ENCODE measurements around the gene VEZT.

Gene VEZT

DNA sequence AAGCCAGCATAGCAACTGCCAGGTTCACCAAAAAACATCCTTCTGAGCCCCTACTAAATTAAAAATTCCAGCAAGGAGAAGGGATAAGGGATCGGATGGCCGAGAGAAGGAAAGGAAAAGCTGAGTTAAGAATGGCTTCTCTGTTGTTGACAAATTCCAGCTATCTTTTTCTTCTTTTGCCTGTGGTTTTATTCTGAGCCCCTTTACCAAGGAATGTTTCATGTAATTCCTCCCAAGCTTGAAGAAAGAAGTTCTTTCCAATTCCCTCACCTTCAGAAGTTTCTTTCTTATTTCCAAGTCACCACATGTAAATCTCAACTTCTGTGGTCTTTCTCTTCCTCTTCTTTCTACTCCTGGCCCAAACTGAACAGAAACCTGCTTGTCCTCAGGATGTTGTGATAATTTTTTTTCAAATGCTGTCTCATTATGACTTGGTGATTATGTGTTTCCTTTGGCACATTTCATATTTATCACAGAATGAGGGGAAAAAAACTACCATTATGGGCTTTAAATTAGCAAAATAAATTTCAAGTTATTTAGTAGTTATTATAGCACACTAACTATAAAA lies 40.3 kb upstream of the VEZT start:
- H3K4me2 ChIP-seq (ENCODE audit: low read length): no peak overlapping the region
- WGBS (ENCODE audit: extremely low coverage, insufficient coverage, low lambda C conversion rate): no CpG with 5 or more reads among the region's 2 CpGs
- H3K56ac ChIP-seq (ENCODE audit: low read length): no peak overlapping the region
- no peak overlapping the region for H2AK5ac ChIP-seq (ENCODE audit: low read length)
- no peak for DNase-seq
- no peaks in the 10 kb centered on the region for H3K4me1 ChIP-seq (ENCODE audit: control insufficient read depth, low read depth, low read length)
- H3K4ac ChIP-seq (ENCODE audit: low read depth, low read length): no peak overlapping the region
- H3K23ac ChIP-seq (ENCODE audit: low read length): no peak overlapping the region
- H4K5ac ChIP-seq (ENCODE audit: low read length): no peak overlapping the region
- H3K9ac ChIP-seq (ENCODE audit: low read length): no peak overlapping the region
- H3K36me3 ChIP-seq (ENCODE audit: control insufficient read depth, insufficient read depth, low read length): no peaks in the 10 kb centered on the region
- no peaks in the 10 kb centered on the region for H3K27me3 ChIP-seq (ENCODE audit: insufficient read depth, low read length, poor library complexity)
- H2BK120ac ChIP-seq (ENCODE audit: low read depth, low read length): no peak overlapping the region
- H3K18ac ChIP-seq (ENCODE audit: low read length): no peak overlapping the region
- no peak overlapping the region for H3K27ac ChIP-seq (ENCODE audit: low read depth, low read length)
- no peak overlapping the region for H2BK5ac ChIP-seq (ENCODE audit: low read length)
- peaks cover 8% of the 10 kb centered on the region for H3K79me1 ChIP-seq (ENCODE audit: low read length)
- H2BK15ac ChIP-seq (replicated peaks; ENCODE audit: low read depth): no peak overlapping the region
- no peaks in the 10 kb centered on the region for H3K79me2 ChIP-seq (ENCODE audit: control insufficient read depth, insufficient read depth, low read length)
- H3K4me3 ChIP-seq (ENCODE audit: low read length): no peak overlapping the region
- no peak overlapping the region for H4K8ac ChIP-seq (ENCODE audit: low read depth, low read length)

DNA sequence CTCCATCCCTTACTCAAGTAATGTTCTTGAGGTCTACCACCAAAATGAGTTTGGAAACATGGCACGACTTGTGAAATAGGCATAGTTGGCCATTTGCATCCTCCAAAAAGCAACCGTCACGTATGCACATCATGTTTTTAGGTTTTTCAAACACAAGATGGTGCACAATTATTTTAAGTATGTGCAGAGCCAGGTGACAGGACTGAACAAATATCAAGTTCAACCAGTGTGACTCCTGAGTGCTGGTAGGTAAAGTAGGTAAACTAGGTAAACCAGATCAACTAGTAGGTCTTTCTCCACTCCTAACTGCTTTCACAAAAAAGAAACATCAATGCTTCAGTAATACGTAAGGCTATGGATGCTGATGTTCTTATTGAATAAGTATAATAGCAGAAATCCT lies 39.5 kb upstream of the VEZT start:
- Histone ChIP-seq H2BK5ac (ENCODE audit: low read length) (no peak overlapping the region), H3K4me1 (ENCODE audit: control insufficient read depth, low read depth, low read length) (no peaks in the 10 kb centered on the region), H3K23ac (ENCODE audit: low read length) (peak overlapping the region; percentile 15), H2AK5ac (ENCODE audit: low read length) (no peak overlapping the region), H3K4me3 (ENCODE audit: low read length) (no peak overlapping the region), H2BK15ac (replicated peaks; ENCODE audit: low read depth) (no peak overlapping the region), H3K36me3 (ENCODE audit: control insufficient read depth, insufficient read depth, low read length) (no peaks in the 10 kb centered on the region), H3K79me1 (ENCODE audit: low read length) (peaks cover 8% of the 10 kb centered on the region), H3K4ac (ENCODE audit: low read depth, low read length) (no peak overlapping the region), H3K4me2 (ENCODE audit: low read length) (no peak overlapping the region), H3K27ac (ENCODE audit: low read depth, low read length) (no peak overlapping the region), H4K5ac (ENCODE audit: low read length) (no peak overlapping the region), H3K18ac (ENCODE audit: low read length) (no peak overlapping the region), H3K9ac (ENCODE audit: low read length) (no peak overlapping the region), H3K27me3 (ENCODE audit: insufficient read depth, low read length, poor library complexity) (no peaks in the 10 kb centered on the region), H2BK120ac (ENCODE audit: low read depth, low read length) (no peak overlapping the region), H3K56ac (ENCODE audit: low read length) (no peak overlapping the region), H4K8ac (ENCODE audit: low read depth, low read length) (no peak overlapping the region), H3K79me2 (ENCODE audit: control insufficient read depth, insufficient read depth, low read length) (no peaks in the 10 kb centered on the region)
- DNase-seq: no peak
- WGBS (ENCODE audit: extremely low coverage, insufficient coverage, low lambda C conversion rate): no CpG with 5 or more reads among the region's 4 CpGs

GRCh38 chr12:95179011-95179410 lies 38.6 kb upstream of the VEZT start:
- Histone ChIP-seq H4K8ac (ENCODE audit: low read depth, low read length) (no peak overlapping the region), H3K27ac (ENCODE audit: low read depth, low read length) (no peak overlapping the region), H3K4me2 (ENCODE audit: low read length) (no peak overlapping the region)

DNA sequence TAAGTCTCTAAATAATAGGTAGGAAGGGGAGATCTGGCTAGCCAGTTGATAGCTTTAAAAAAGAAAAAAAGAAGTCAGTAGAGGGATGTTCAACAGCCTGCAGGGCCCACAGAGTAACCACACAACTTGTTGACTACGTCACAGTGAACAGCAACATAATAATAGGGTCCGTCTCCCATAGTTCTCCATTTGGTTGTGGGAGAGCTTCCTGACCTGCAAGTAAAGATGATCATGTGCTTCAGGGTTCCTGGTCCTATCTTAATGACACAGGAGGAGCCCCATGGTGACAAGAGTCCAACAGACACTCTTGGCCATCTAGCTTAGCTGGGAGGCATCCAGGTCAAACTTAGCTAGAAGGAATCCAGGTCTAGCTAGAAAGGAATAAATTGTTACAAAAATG lies 36.5 kb upstream of the VEZT start:
- Histone ChIP-seq H3K4me1 (ENCODE audit: control insufficient read depth, low read depth, low read length) (no peaks in the 10 kb centered on the region), H2AK5ac (ENCODE audit: low read length) (no peak overlapping the region), H3K4me3 (ENCODE audit: low read length) (no peak overlapping the region), H3K9ac (ENCODE audit: low read length) (no peak overlapping the region), H3K79me1 (ENCODE audit: low read length) (peaks cover 10% of the 10 kb centered on the region), H3K27me3 (ENCODE audit: insufficient read depth, low read length, poor library complexity) (no peaks in the 10 kb centered on the region), H3K56ac (ENCODE audit: low read length) (no peak overlapping the region), H3K27ac (ENCODE audit: low read depth, low read length) (no peak overlapping the region), H4K5ac (ENCODE audit: low read length) (no peak overlapping the region), H2BK120ac (ENCODE audit: low read depth, low read length) (no peak overlapping the region), H2BK5ac (ENCODE audit: low read length) (no peak overlapping the region), H4K8ac (ENCODE audit: low read depth, low read length) (no peak overlapping the region), H3K36me3 (ENCODE audit: control insufficient read depth, insufficient read depth, low read length) (no peaks in the 10 kb centered on the region), H3K23ac (ENCODE audit: low read length) (no peak overlapping the region), H3K79me2 (ENCODE audit: control insufficient read depth, insufficient read depth, low read length) (no peaks in the 10 kb centered on the region), H3K18ac (ENCODE audit: low read length) (no peak overlapping the region), H3K4me2 (ENCODE audit: low read length) (no peak overlapping the region), H2BK15ac (replicated peaks; ENCODE audit: low read depth) (no peak overlapping the region), H3K4ac (ENCODE audit: low read depth, low read length) (no peak overlapping the region)
- DNase-seq: no peak
- WGBS (ENCODE audit: extremely low coverage, insufficient coverage, low lambda C conversion rate): no CpG with 5 or more reads among the region's 2 CpGs

More at GRCh38 chr12:95179011-95179410, 38.6 kb upstream of the VEZT start:
- no peaks in the 10 kb centered on the region for H3K4me1 ChIP-seq (ENCODE audit: control insufficient read depth, low read depth, low read length)
- no peak overlapping the region for H3K4ac ChIP-seq (ENCODE audit: low read depth, low read length)
- H2BK5ac ChIP-seq (ENCODE audit: low read length): no peak overlapping the region
- H3K36me3 ChIP-seq (ENCODE audit: control insufficient read depth, insufficient read depth, low read length): no peaks in the 10 kb centered on the region
- no peak overlapping the region for H2BK15ac ChIP-seq (replicated peaks; ENCODE audit: low read depth)
- no peak overlapping the region for H2BK120ac ChIP-seq (ENCODE audit: low read depth, low read length)
- H3K23ac ChIP-seq (ENCODE audit: low read length): no peak overlapping the region
- no peak overlapping the region for H3K9ac ChIP-seq (ENCODE audit: low read length)
- no peak overlapping the region for H3K4me3 ChIP-seq (ENCODE audit: low read length)
- no peak overlapping the region for H2AK5ac ChIP-seq (ENCODE audit: low read length)
- peak overlapping the region; percentile 75 for H3K18ac ChIP-seq (ENCODE audit: low read length)
- no CpG with 5 or more reads among the region's 5 CpGs for WGBS (ENCODE audit: extremely low coverage, insufficient coverage, low lambda C conversion rate)
- DNase-seq: peak; percentile 63
- H4K5ac ChIP-seq (ENCODE audit: low read length): no peak overlapping the region
- no peaks in the 10 kb centered on the region for H3K27me3 ChIP-seq (ENCODE audit: insufficient read depth, low read length, poor library complexity)
- H3K79me1 ChIP-seq (ENCODE audit: low read length): peaks cover 10% of the 10 kb centered on the region
- no peak overlapping the region for H3K56ac ChIP-seq (ENCODE audit: low read length)
- no peaks in the 10 kb centered on the region for H3K79me2 ChIP-seq (ENCODE audit: control insufficient read depth, insufficient read depth, low read length)

DNA sequence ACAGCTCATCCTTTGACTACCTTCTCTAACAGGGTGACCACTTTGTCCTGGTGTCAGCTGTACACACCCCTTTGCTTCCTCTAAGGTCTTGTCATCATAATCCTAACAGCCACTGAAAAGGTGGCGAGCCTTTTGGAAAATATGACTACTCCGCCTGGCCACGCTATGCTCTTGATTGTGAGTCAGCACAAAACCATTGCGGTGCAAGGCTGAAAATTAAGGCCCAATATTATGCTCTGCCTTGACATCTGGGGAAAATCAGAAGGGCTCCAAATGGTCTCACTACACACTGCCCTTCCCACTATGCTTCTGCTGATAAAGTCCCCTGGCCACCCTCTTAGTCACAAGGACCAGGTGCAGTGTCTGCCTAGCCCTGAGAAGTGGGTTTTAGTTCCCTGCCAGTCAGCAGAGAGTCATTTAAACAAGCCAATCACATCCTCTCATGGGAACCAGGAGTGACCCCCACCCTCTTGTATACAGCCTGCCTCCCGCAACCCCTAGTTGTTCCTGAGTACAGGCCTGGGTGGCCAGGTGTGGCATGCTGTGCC lies 34.7 kb upstream of the VEZT start:
- H3K4me3 ChIP-seq (ENCODE audit: low read length): no peak overlapping the region
- H3K4ac ChIP-seq (ENCODE audit: low read depth, low read length): no peak overlapping the region
- H3K23ac ChIP-seq (ENCODE audit: low read length): no peak overlapping the region
- no peak overlapping the region for H4K8ac ChIP-seq (ENCODE audit: low read depth, low read length)
- H3K36me3 ChIP-seq (ENCODE audit: control insufficient read depth, insufficient read depth, low read length): no peaks in the 10 kb centered on the region
- WGBS (ENCODE audit: extremely low coverage, insufficient coverage, low lambda C conversion rate): no CpG with 5 or more reads among the region's 5 CpGs
- no peak overlapping the region for H2AK5ac ChIP-seq (ENCODE audit: low read length)
- H3K9ac ChIP-seq (ENCODE audit: low read length): no peak overlapping the region
- no peak overlapping the region for H3K4me2 ChIP-seq (ENCODE audit: low read length)
- no peak overlapping the region for H2BK120ac ChIP-seq (ENCODE audit: low read depth, low read length)
- no peaks in the 10 kb centered on the region for H3K4me1 ChIP-seq (ENCODE audit: control insufficient read depth, low read depth, low read length)
- no peak overlapping the region for H2BK15ac ChIP-seq (replicated peaks; ENCODE audit: low read depth)
- DNase-seq: no peak
- H4K5ac ChIP-seq (ENCODE audit: low read length): no peak overlapping the region
- H2BK5ac ChIP-seq (ENCODE audit: low read length): no peak overlapping the region
- peaks cover 7% of the 10 kb centered on the region for H3K79me1 ChIP-seq (ENCODE audit: low read length)
- no peak overlapping the region for H3K27ac ChIP-seq (ENCODE audit: low read depth, low read length)
- no peak overlapping the region for H3K18ac ChIP-seq (ENCODE audit: low read length)
- no peaks in the 10 kb centered on the region for H3K79me2 ChIP-seq (ENCODE audit: control insufficient read depth, insufficient read depth, low read length)
- no peaks in the 10 kb centered on the region for H3K27me3 ChIP-seq (ENCODE audit: insufficient read depth, low read length, poor library complexity)
- H3K56ac ChIP-seq (ENCODE audit: low read length): no peak overlapping the region

DNA sequence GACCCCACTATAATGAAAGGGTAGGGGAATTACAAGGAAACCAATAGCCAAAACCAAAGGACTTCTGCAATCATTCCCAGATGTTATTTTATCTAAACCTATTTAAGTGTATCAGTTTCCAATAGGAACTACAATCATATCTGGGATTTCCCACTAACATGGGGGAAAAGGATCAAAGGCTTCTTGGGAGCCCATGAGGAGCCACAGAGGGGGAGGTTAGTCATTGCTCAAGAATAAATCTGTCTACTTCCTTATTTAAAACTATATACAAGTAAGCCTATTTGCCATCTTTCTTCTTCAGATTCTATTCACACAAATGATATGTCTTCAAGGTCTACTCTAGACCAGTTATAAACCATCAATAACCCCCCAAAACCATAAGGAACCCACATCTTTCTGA lies 33.5 kb upstream of the VEZT start:
- Histone ChIP-seq H3K4me1 (ENCODE audit: control insufficient read depth, low read depth, low read length) (no peaks in the 10 kb centered on the region), H3K79me1 (ENCODE audit: low read length) (peaks cover 7% of the 10 kb centered on the region), H3K56ac (ENCODE audit: low read length) (no peak overlapping the region)

More for the DNA sequence above, 33.5 kb upstream of the VEZT start:
- no peak overlapping the region for H3K4ac ChIP-seq (ENCODE audit: low read depth, low read length)
- H3K36me3 ChIP-seq (ENCODE audit: control insufficient read depth, insufficient read depth, low read length): no peaks in the 10 kb centered on the region
- H4K8ac ChIP-seq (ENCODE audit: low read depth, low read length): no peak overlapping the region
- no peak overlapping the region for H4K5ac ChIP-seq (ENCODE audit: low read length)
- no peak overlapping the region for H3K23ac ChIP-seq (ENCODE audit: low read length)
- no peak overlapping the region for H3K4me3 ChIP-seq (ENCODE audit: low read length)
- no peak overlapping the region for H2BK15ac ChIP-seq (replicated peaks; ENCODE audit: low read depth)
- H3K4me2 ChIP-seq (ENCODE audit: low read length): no peak overlapping the region
- no peak overlapping the region for H2BK120ac ChIP-seq (ENCODE audit: low read depth, low read length)
- no peak overlapping the region for H3K18ac ChIP-seq (ENCODE audit: low read length)
- DNase-seq: no peak
- no peak overlapping the region for H2BK5ac ChIP-seq (ENCODE audit: low read length)
- H2AK5ac ChIP-seq (ENCODE audit: low read length): no peak overlapping the region
- H3K79me2 ChIP-seq (ENCODE audit: control insufficient read depth, insufficient read depth, low read length): no peaks in the 10 kb centered on the region
- no peaks in the 10 kb centered on the region for H3K27me3 ChIP-seq (ENCODE audit: insufficient read depth, low read length, poor library complexity)
- no peak overlapping the region for H3K9ac ChIP-seq (ENCODE audit: low read length)
- no peak overlapping the region for H3K27ac ChIP-seq (ENCODE audit: low read depth, low read length)
